Mononuclear cell (primary cell): ENCODE data around the gene BCL2A1. TPM values are rescaled to one million over a fixed set of nuclear protein-coding genes. Genes with fewer than 3 reads are reported as not detected.
A peak's percentile ranks its signal among the peaks of the same experiment; 100 is the strongest.
"Not testable (repeated sequence)": the region's sequence is repeated elsewhere in the genome, so short reads cannot be mapped to it uniquely, and the experiment has no call there.

Experiments used
- H3K27me3 ChIP-seq: 2 replicates; pipeline ENCODE4 v1.6.0; 2011; ENCODE audit warnings: low read length, control low read depth; ENCODE audit not compliant: insufficient read depth
- H3K4me1 ChIP-seq: 2 replicates; pipeline ENCODE4 v1.5.1; 2011; ENCODE audit warnings: mild to moderate bottlenecking, low read length, control low read depth; ENCODE audit not compliant: insufficient read depth
- H3K4me3 ChIP-seq: 2 replicates; pipeline ENCODE4 v1.5.1; 2011; ENCODE audit warnings: mild to moderate bottlenecking, low read length, moderate library complexity
- H3K9me3 ChIP-seq: 2 replicates; pipeline ENCODE4 v1.5.1; 2011; ENCODE audit warnings: low read depth, mild to moderate bottlenecking, control low read depth, low read length
- total RNA-seq: library from RNA; depleted of rRNA; stranded (reverse); fragments of >200 nt; gene quantifications from one replicate; pipeline ENCODE4 v1.2.3, GENCODE V29; 2012

Gene BCL2A1
- 511 TPM for total RNA-seq

- no peaks in the 10 kb centered on the region for H3K27me3 ChIP-seq
- H3K4me1 ChIP-seq: peaks cover 74% of the 10 kb centered on the region
- H3K4me3 ChIP-seq: peak within 1 kb of the TSS; percentile 48
- H3K9me3 ChIP-seq: no peaks in the 10 kb centered on the region
These were observed at the start of gene BCL2A1 for GRCh38 chr15:79970624-79971434. TSS of gene BCL2A1 (minus strand) at chr15:79971196. CDS start at chr15:79971119, 77 bp downstream.

DNA sequence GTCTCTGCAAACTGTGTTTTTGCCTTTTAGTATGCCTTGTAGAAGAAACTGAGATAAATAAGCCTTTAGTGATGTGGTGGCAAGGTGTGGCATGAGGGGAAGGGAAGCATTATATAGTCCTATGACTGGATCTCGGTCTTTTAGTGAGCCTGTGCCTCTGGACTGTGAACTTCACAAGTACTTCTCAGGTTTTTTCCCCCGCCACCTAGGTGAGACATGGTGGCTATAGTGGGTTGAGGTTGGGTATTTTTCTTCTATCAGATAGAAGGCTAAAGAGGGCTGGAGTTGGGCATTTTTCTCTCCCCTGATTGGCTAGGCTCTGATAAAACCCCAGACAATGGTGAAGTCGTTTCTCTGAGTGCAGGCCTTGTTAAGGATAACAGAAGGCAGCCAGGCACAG, 49.7 kb upstream of the BCL2A1 start:
- H3K27me3 ChIP-seq: no peaks in the 10 kb centered on the region
- no peaks in the 10 kb centered on the region for H3K4me1 ChIP-seq
- no peaks in the 10 kb centered on the region for H3K9me3 ChIP-seq
- no peak overlapping the region for H3K4me3 ChIP-seq

DNA sequence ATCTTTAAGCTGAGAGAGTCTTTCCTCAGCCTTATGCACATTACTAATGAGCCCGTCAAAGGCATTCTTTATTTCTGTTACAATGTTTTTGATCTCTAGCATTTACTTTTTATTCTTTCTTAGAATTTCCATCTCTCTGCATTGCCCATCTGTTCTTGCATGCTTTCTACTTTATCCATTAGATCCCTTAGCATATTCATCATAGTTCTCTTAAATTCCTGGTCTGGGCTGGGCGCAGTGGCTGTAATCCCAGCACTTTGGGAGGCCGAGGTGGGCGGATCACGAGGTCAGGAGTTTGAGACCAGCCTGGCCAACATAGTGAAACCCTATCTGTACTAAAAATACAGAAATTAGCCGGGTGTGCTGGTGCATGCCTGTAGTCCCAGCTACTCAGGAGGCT, 49.2 kb upstream of the BCL2A1 start:
- not testable (repeated sequence) for H3K27me3 ChIP-seq, H3K9me3 ChIP-seq, H3K4me3 ChIP-seq, H3K4me1 ChIP-seq

DNA sequence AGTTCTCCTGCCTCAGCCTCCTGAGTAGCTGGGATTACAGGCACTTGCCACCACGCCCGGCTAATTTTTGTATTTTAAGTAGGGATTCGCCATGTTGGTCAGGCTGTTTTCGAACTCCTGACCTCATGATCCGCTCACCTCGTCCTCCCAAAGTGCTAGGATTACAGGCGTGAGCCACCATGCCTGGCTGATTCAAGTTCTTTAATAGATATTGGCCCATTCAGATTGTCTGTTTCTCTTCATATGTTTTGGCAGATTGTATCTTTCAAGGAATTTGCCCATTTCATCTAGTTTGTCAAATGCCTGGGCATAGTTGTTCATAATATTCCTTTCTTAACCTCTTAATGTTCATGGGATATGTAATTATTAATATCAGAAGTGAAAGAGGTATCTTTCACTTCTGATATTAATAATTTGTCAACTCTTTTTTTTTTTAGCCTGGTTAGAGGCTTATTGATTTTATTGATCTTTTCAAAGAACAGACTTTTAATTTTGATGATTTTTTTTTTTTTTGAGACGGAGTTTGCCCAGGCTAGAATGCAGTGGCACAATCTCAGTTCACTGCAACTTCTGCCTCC, 48.3 kb upstream of the BCL2A1 start:
- Histone ChIP-seq H3K27me3 (no peaks in the 10 kb centered on the region), H3K9me3 (no peaks in the 10 kb centered on the region), H3K4me3 (no peak overlapping the region), H3K4me1 (no peaks in the 10 kb centered on the region)

GRCh38 chr15:80017139-80017538, 46.1 kb upstream of the BCL2A1 start:
- H3K9me3 ChIP-seq, H3K4me1 ChIP-seq, H3K4me3 ChIP-seq, H3K27me3 ChIP-seq: not testable (repeated sequence)

DNA sequence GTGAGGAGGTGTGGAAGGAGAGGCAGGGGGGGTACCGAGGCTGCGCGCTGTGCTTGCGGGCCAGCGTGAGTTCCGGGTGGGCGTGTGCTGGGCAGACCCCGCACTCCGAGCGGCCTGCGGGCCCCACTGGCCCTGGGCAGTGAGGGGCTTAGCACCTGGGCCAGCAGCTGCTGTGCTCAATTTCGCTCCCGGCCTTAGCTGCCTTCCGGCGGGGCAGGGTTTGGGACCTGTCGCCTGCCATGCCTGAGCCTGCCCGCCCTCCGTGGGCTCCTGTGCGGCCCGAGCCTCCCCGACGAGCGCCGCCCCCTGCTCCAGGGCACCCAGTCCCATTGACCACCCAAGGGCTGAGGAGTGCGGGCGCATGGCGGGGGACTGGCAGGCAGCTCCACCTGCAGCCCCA, 45.5 kb upstream of the BCL2A1 start:
- H3K9me3 ChIP-seq, H3K4me1 ChIP-seq, H3K27me3 ChIP-seq, H3K4me3 ChIP-seq: not testable (repeated sequence)

DNA sequence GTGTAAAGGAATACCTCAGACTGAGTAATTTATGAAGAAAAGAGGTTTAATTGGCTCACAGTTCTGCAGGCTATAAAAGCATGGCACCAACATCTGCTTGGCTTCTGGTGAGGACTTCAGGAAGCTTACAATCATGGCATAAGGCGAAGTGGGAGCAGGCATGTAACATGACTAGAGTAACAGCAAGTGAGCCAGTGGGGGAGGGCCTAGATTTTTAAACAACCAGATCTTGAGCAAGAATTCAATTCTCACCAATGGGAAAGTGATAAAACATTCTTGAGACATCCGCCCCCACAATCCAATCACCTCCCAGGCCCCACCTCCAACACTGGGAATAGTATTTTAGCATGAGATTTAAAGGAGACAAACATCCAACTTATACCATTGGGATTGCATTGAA, 44.2 kb upstream of the BCL2A1 start:
- Histone ChIP-seq H3K4me3 (no peak overlapping the region), H3K9me3 (no peaks in the 10 kb centered on the region), H3K27me3 (no peaks in the 10 kb centered on the region), H3K4me1 (peaks cover 9% of the 10 kb centered on the region)

DNA sequence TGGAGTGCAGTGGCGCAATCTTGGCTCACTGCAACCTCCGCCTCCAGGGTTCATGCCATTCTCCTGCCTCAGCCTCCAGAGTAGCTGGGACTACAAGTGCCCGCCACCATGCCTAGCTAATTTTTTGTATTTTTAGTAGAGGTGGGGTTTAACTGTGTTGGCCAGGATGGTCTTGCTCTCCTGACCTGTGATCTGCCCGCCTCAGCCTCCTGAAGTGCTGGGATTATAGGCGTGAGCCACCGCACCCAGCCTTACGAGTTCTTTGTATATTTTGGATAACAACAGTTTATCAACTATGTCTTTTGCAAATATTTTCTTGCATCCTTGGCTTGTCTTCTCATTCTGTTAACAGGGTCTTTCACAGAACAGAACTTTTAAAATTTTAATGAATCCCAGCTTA, 43.2 kb upstream of the BCL2A1 start:
- H3K27me3 ChIP-seq, H3K9me3 ChIP-seq, H3K4me3 ChIP-seq: not testable (repeated sequence)
- peaks cover 10% of the 10 kb centered on the region for H3K4me1 ChIP-seq

GRCh38 chr15:80012060-80012726, 41.2 kb upstream of the BCL2A1 start:
- Histone ChIP-seq H3K9me3 (no peaks in the 10 kb centered on the region), H3K4me3 (no peak overlapping the region)

DNA sequence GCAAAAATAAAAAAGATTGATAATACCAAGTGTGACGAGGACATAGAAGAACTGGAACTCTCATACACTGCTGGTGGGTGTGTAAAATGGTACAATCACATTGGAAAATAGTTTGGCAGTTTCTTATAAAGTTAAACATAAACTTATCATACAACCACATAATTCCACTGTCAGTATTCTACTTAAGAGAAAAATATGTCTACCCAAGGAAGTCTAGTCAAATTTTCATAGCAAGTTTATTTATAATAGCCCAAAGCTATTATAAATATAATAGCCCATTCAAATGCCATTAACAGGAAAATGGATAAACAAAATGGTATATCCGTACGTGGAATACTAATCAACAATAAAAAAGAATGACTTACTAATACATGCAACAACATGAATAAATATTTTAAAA, 40.6 kb upstream of the BCL2A1 start:
- Histone ChIP-seq H3K4me3 (no peak overlapping the region), H3K9me3 (no peaks in the 10 kb centered on the region)

More at GRCh38 chr15:80012060-80012726, 41.2 kb upstream of the BCL2A1 start:
- Histone ChIP-seq H3K27me3 (no peaks in the 10 kb centered on the region), H3K4me1 (peaks cover 10% of the 10 kb centered on the region)

DNA sequence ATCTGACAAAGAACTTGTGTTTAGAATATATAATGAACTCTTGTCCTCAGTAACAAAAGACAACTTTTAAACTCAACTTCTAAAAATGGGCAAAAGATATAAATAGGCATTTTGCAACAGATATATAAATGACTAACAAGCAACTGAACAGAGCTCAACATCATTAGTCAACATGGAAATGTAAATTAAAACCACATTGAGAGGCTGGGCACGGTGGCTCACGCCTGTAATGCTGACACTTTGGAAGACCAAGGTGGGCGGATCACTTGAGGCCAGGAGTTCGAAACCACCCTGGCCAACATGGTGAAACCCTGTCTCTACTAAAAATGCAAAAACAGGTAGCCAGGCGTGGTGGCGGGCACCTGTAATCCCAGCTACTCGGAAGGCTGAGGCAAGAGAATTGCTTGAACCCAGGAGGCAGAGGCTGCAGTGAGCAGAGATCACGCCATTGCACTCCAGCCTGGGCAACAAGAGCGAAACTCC, 40.1 kb upstream of the BCL2A1 start:
- not testable (repeated sequence) for H3K4me3 ChIP-seq

More for the DNA sequence above, 40.6 kb upstream of the BCL2A1 start:
- Histone ChIP-seq H3K4me1 (peaks cover 10% of the 10 kb centered on the region), H3K27me3 (no peaks in the 10 kb centered on the region)

GRCh38 chr15:80010131-80010673, 39.2 kb upstream of the BCL2A1 start:
- Histone ChIP-seq H3K4me3 (no peak overlapping the region), H3K9me3 (no peaks in the 10 kb centered on the region), H3K4me1 (peaks cover 10% of the 10 kb centered on the region), H3K27me3 (no peaks in the 10 kb centered on the region)

More for the DNA sequence above, 40.1 kb upstream of the BCL2A1 start:
- not testable (repeated sequence) for H3K27me3 ChIP-seq, H3K9me3 ChIP-seq
- peaks cover 10% of the 10 kb centered on the region for H3K4me1 ChIP-seq

GRCh38 chr15:80007532-80007931, 36.5 kb upstream of the BCL2A1 start:
- Histone ChIP-seq H3K4me1 (peaks cover 10% of the 10 kb centered on the region), H3K27me3 (no peaks in the 10 kb centered on the region), H3K4me3 (no peak overlapping the region), H3K9me3 (no peaks in the 10 kb centered on the region)

- Histone ChIP-seq H3K27me3 (no peaks in the 10 kb centered on the region), H3K9me3 (no peaks in the 10 kb centered on the region), H3K4me3 (no peak overlapping the region), H3K4me1 (peaks cover 10% of the 10 kb centered on the region)
These were observed 36.0 kb upstream of the BCL2A1 start for GRCh38 chr15:80006946-80007345.

DNA sequence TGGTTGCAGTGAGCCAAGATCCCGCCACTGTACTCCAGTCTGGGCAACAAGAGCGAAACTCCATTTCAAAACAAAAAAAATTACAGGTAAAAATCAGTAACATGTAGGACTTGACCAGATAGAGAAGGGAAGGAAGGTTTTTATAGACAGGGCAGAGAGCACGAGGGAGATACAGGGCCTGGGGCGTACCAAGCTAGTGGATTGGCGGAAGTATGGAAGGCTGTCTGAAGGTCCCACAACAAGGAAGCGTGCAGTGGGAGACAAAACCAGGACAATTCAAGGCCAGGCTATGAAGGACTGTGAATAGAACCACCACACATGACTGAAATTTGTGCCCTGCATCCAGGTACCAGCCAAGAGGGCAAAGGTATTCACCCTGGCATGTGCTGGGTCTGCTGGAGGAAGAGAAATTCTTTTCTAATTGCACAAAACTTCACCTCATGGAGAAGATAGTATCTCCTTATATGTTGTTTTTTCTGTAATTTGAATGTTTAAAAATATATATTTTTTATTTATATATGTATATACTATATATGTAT, 33.0 kb upstream of the BCL2A1 start:
- Histone ChIP-seq H3K9me3 (no peaks in the 10 kb centered on the region), H3K4me3 (no peak overlapping the region), H3K4me1 (no peaks in the 10 kb centered on the region), H3K27me3 (no peaks in the 10 kb centered on the region)
